ENCODE measurements around the gene NDFIP2.
A peak's percentile ranks its signal among the peaks of the same experiment; 100 is the strongest.

Gene NDFIP2, protein sequence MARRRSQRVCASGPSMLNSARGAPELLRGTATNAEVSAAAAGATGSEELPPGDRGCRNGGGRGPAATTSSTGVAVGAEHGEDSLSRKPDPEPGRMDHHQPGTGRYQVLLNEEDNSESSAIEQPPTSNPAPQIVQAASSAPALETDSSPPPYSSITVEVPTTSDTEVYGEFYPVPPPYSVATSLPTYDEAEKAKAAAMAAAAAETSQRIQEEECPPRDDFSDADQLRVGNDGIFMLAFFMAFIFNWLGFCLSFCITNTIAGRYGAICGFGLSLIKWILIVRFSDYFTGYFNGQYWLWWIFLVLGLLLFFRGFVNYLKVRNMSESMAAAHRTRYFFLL

DNA sequence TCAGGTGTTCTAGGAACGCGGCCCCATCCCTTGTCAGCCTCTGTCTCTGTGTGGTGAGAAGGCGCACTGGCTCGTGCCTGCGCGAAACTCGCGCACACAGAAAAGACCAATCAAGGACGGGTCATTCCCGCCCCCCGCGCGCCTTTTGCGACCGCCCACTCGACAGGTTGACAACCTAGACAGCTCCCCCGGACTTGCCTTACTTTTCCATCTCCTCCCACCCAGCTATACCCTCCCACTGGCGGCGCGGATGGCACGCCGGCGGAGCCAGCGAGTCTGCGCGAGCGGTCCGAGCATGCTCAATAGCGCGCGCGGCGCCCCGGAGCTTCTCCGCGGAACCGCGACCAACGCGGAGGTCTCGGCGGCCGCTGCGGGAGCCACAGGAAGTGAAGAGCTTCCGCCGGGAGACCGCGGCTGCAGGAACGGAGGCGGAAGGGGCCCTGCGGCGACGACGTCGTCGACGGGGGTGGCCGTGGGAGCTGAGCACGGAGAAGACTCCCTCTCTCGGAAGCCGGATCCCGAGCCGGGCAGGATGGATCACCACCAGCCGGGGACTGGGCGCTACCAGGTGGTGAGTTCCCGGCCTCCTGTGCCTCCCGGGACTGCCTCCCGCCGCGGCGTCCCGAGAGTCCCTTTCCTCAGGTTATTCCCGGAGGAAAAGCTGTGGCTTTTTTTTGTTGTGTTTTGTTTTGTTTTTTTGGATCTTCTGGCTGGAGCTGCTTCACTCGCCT is at the start of gene NDFIP2:
Gene NDFIP2, plus strand, starts transcription at position 202 of the 731 bp plus-strand sequence. Its CDS starts 49 bp downstream, at position 251.
- Mint-ChIP-seq H3K27me3 (peaks cover 37% of the 10 kb centered on the region), H3K4me3 (peak within 1 kb of the TSS; percentile 87), H3K36me3 (peaks cover 3% of the 10 kb centered on the region), H3K4me1 (peaks cover 46% of the 10 kb centered on the region), H3K27ac (peak within 1 kb of the TSS; percentile 72), H3K9me3 (no peaks in the 10 kb centered on the region)
- DNase-seq = peak; percentile 84
- CTCF ChIA-PET = interaction anchor here (0.9 to 5.1 kb wide), 6 partner anchors 18 to 63 kb away, joined by 3 to 37 read pairs (median 4); no protein-coding TSS in a partner anchor

DNA sequence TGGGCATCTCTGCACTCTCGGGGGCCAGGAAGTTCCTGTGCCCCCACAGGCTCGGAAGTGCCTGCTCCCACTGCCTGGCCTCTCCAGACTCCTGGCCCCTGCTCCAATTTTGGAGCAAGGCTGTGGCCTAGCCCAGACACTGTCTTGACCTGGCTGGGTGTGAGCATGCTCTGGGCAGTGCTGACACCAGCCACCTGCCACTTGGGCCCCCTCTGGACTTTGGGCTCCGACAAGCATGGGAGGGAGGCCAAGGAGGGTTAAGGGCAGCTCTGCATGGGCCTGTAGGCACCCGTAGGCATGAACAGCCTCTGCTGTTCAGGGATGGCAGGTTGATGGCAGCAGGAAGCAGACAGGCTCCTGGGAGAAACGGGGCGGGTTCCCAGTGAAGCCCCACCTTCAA is 48.9 kb upstream of the NDFIP2 start:
- H3K27me3 Mint-ChIP-seq = no peaks in the 10 kb centered on the region
- H3K9me3 Mint-ChIP-seq = no peaks in the 10 kb centered on the region
- CTCF ChIA-PET = interaction anchor here (1.4 to 2.1 kb wide), 4 partner anchors 8 to 247 kb away, joined by 4 to 11 read pairs (median 6); no protein-coding TSS in a partner anchor
- DNase-seq = no peak
- H3K4me3 Mint-ChIP-seq = no peak overlapping the region
- H3K4me1 Mint-ChIP-seq = no peaks in the 10 kb centered on the region
- H3K36me3 Mint-ChIP-seq = no peaks in the 10 kb centered on the region
- no peak overlapping the region for H3K27ac Mint-ChIP-seq

DNA sequence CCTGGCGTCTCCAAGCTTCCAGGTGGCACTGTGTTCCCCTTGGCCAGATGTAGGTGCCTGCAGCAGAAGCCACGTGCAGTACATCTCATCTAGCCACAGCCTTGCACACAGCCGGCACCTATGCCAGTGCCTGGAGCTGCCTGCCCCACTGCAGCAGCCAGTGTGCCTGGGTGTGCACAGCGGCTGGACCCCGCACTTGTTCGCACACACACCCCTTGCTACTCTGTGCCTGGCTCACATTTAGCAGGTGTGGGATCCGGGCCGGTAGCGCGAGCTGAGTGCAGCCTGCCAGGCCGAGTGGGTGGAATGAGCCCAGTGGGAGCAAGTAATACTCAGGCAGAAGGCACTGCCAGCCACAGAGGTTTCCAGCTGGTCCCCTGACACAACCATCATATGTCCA is 48.0 kb upstream of the NDFIP2 start:
- no peaks in the 10 kb centered on the region for H3K4me1 Mint-ChIP-seq
- no peaks in the 10 kb centered on the region for H3K9me3 Mint-ChIP-seq
- no peaks in the 10 kb centered on the region for H3K36me3 Mint-ChIP-seq
- CTCF ChIA-PET = interaction anchor here (1.4 to 2.1 kb wide), 4 partner anchors 9 to 246 kb away, joined by 4 to 11 read pairs (median 6); no protein-coding TSS in a partner anchor
- no peak overlapping the region for H3K4me3 Mint-ChIP-seq
- DNase-seq = no peak
- H3K27ac Mint-ChIP-seq = no peak overlapping the region
- H3K27me3 Mint-ChIP-seq = no peaks in the 10 kb centered on the region

DNA sequence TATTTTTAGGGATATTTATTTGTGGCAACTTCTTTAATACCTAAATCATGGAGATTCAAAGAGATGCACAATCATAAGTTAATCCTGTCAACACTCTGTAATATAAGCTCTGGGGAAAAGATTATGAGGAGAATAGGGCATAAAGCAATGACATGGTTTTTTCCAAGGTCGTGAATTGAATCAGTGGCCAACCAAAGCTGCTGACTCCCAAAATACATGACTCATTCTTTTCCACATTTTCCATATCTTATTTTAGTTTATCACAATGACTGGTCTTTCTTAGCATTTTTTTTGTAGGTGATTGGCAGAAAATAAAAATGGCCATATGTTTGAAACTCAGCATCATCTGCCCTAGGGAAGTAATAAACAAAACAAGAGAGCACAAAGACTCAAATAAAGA is 46.4 kb upstream of the NDFIP2 start:
- Mint-ChIP-seq H3K36me3 (no peaks in the 10 kb centered on the region), H3K27me3 (no peaks in the 10 kb centered on the region), H3K4me1 (no peaks in the 10 kb centered on the region), H3K27ac (no peak overlapping the region), H3K4me3 (no peak overlapping the region), H3K9me3 (no peaks in the 10 kb centered on the region)
- CTCF ChIA-PET = no interaction called here
- no peak for DNase-seq

DNA sequence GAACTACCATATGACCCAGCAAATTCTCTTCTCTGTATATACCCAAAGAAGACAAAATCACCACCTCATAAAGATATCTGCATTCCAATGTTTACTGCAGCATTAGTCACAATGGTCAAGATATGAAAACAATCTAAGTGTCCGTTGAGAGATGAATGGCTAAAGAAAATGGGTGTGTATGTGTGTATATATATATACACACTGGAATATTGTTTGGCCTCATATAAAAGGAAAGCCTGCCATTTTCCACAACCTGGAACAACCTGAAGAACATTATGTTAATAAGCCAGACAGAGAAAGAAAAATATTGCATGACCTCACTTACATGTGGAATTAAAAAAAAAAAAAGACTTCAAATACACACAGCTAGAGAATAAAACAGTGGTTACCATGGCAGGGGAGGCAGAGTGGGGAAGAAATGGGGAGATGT is 45.4 kb upstream of the NDFIP2 start:
- H3K27me3 Mint-ChIP-seq = no peaks in the 10 kb centered on the region

DNA sequence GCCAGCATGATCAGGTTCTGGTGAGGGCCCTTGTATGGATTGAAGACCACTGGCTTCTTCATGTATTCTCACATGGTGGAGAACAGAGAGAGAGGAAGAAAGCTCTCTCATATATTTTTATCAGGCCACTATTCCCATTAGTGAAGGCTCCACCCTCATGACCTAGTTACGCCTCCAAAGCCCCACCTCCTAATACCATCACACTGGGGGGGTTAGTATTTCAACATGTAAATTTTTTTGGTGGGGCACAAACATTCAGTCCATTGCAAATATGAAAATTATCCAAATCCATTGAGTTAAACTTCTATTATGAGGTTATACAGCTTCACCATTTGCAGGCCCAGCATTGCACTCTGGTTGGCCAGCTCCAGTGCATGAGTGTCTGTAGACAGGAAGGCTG is 41.7 kb upstream of the NDFIP2 start:
- H3K27ac Mint-ChIP-seq = no peak overlapping the region
- no peak overlapping the region for H3K4me3 Mint-ChIP-seq
- CTCF ChIA-PET = interaction anchor here (1.7 kb wide), 1 partner anchor 15 kb away, joined by 7 read pairs; no protein-coding TSS in a partner anchor
- no peaks in the 10 kb centered on the region for H3K9me3 Mint-ChIP-seq
- H3K4me1 Mint-ChIP-seq = no peaks in the 10 kb centered on the region
- H3K36me3 Mint-ChIP-seq = no peaks in the 10 kb centered on the region
- no peaks in the 10 kb centered on the region for H3K27me3 Mint-ChIP-seq
- DNase-seq = no peak

More for the DNA sequence above, 45.4 kb upstream of the NDFIP2 start:
- H3K4me3 Mint-ChIP-seq = no peak overlapping the region
- no peaks in the 10 kb centered on the region for H3K9me3 Mint-ChIP-seq
- H3K36me3 Mint-ChIP-seq = no peaks in the 10 kb centered on the region
- no peaks in the 10 kb centered on the region for H3K4me1 Mint-ChIP-seq
- CTCF ChIA-PET = interaction anchor here (1.3 kb wide), 1 partner anchor 106 kb away, joined by 5 read pairs; no protein-coding TSS in a partner anchor
- DNase-seq = no peak
- H3K27ac Mint-ChIP-seq = no peak overlapping the region

DNA sequence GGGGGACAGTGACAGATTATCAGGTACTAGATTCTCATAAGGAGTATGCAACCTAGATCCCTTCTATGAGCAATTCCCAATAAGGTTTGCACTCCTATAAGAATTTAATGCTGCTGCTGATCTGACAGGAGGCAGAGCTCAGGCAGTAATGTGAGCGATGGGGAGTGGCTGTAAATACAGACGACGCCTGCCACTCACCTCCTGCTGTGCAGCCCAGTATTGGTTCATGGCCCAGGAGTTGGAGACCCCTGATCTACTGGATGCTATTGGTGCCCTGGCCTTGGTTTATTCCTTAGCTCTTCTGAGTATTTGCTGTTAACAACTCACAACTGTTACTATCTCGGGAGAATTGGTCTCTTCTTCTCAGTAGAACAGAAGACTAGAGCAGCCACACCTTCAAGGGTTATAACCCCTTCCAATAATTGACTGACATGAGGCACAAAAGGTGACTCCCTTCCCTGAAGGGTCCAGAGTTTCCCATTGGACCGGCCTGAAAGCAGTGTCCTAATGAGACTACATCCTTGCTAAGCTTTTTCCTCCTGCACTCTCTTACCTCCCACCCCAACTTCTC is 39.9 kb upstream of the NDFIP2 start:
- Mint-ChIP-seq H3K9me3 (no peaks in the 10 kb centered on the region), H3K4me3 (no peak overlapping the region)

DNA sequence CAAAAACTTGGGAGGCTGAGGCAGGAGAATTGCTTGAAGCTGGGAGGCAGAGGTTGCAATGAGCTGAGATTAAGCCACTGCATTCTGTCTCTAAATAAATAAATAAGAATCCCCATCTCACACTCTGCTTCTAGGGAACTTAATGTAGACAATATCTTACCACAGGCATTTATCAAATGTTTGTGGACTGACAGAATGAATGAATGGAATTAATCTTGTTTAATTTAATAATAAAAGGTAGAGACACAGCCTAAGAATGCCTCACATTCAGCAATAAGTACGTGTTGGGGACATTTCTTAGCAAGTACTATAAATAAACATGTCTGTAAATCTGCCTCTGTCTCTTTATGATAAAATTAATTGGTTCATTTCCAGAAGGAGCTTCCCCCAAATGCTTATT is 38.7 kb upstream of the NDFIP2 start:
- Mint-ChIP-seq H3K4me3 (no peak overlapping the region), H3K27me3 (peaks cover 7% of the 10 kb centered on the region), H3K27ac (no peak overlapping the region), H3K4me1 (peaks cover 14% of the 10 kb centered on the region), H3K36me3 (no peaks in the 10 kb centered on the region), H3K9me3 (no peaks in the 10 kb centered on the region)
- DNase-seq = no peak
- CTCF ChIA-PET = interaction anchor here (1.4 to 2.6 kb wide), 2 partner anchors 10 to 18 kb away, joined by 3 to 6 read pairs; no protein-coding TSS in a partner anchor

More for the DNA sequence above, 39.9 kb upstream of the NDFIP2 start:
- peaks cover 3% of the 10 kb centered on the region for H3K27me3 Mint-ChIP-seq
- no peaks in the 10 kb centered on the region for H3K36me3 Mint-ChIP-seq
- peaks cover 5% of the 10 kb centered on the region for H3K4me1 Mint-ChIP-seq
- H3K27ac Mint-ChIP-seq = no peak overlapping the region
- CTCF ChIA-PET = interaction anchor here (0.5 to 2.6 kb wide), 2 partner anchors 8 to 42 kb away, joined by 3 to 6 read pairs; no protein-coding TSS in a partner anchor
- no peak for DNase-seq

DNA sequence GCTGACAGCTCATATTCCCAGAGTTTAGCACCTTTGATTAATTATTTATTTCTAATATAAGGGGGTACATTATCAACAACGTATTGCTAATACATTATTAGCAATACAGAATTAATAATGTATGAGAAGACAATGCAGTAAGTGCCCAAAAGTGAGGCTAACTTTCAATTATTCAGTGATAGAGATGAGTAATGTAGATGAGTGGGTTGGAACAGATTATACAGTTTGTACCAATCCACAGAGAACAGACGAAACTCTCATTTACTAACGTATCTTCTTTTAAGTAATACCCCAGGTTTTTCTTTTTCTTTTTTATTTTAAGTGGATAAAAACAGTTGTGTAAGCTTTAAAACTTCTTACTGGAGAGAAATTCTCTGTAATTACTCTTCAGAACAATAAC is 38.2 kb upstream of the NDFIP2 start:
- Mint-ChIP-seq H3K9me3 (no peaks in the 10 kb centered on the region), H3K4me1 (peaks cover 18% of the 10 kb centered on the region), H3K4me3 (no peak overlapping the region), H3K27ac (no peak overlapping the region), H3K36me3 (no peaks in the 10 kb centered on the region), H3K27me3 (peaks cover 7% of the 10 kb centered on the region)
- CTCF ChIA-PET = interaction anchor here (1.4 to 2.6 kb wide), 2 partner anchors 10 to 19 kb away, joined by 3 to 6 read pairs; no protein-coding TSS in a partner anchor
- no peak for DNase-seq

DNA sequence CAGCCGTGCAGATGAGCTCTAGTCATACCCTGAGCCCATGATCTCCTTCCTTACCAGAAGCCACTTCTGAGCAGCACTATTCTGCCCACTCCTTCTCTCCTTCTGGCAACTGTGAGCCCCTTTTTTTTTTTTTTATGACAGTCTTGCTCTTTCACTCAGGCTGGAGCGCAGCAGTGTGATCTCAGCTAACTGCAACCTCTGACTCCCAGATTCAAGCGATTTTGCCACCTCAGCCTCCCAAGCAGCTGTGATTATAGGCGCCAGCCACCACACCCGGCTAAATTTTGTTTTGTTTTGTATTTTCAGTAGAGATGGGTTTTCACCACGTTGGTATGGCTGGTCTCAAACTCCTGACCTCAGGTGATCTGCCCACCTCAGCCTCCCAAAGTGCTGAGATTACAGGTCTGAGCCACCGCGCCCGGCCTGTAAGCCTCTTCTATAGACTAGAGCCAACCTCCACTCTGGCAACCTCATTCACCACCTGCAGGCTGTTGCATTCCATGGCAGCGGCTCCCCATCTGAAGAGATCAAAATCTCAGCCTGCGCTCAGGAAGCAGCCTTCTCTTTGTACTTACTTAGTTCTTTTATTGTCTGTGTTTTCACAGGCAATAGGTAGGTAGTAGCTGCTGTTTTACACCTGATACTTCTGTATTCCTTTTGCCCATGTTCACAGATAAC is 34.8 kb upstream of the NDFIP2 start:
- Mint-ChIP-seq H3K9me3 (peaks cover 2% of the 10 kb centered on the region), H3K27me3 (peaks cover 7% of the 10 kb centered on the region), H3K4me1 (peaks cover 45% of the 10 kb centered on the region), H3K36me3 (no peaks in the 10 kb centered on the region), H3K27ac (no peak overlapping the region), H3K4me3 (no peak overlapping the region)
- peak; percentile 30 for DNase-seq
- CTCF ChIA-PET = interaction anchor here (0.8 to 1.5 kb wide), 4 partner anchors 9 to 95 kb away, joined by 3 to 4 read pairs (median 3); no protein-coding TSS in a partner anchor

DNA sequence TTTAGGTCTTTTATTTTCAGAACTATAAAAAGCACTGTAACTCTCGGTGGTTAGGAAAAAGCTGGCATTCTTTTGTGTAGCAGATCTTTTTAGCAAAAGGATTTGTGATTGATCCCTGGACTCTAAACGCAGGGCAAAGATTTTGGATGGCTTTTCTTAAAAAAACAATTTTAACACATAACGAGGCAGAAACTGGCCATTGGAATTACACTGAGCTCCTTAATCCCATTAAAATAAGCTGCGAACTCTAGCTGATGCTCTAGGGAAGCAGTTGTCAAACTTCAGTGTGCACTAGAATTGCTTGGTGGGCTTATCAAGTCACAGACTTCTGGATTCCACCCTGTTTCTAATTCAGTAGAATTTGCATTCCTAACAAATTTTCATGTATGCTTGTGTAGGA is 33.8 kb upstream of the NDFIP2 start:
- CTCF ChIA-PET = interaction anchor here (1.1 to 1.5 kb wide), 2 partner anchors 10 to 55 kb away, joined by 3 read pairs; no protein-coding TSS in a partner anchor
- no peak overlapping the region for H3K27ac Mint-ChIP-seq

DNA sequence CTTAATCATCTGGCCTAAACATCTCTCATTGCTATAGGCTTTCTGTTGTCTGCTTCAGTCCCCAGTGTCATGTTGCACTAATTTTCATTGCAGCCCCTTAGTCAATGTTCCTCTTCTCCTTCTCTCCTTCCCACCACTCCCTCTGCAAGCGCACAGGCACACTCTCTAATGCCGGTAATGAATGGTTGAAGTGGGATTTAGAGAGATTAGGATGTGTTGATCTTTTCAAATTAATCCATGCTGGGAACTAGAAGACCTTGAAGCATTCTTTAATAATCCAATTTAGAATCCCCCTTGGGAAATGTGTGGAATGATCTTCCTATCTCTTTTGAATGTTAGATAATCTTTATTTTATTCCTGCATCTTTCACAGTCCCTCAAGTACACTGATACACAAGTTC is 33.2 kb upstream of the NDFIP2 start:
- Mint-ChIP-seq H3K9me3 (peaks cover 2% of the 10 kb centered on the region), H3K4me1 (peaks cover 61% of the 10 kb centered on the region), H3K27ac (no peak overlapping the region), H3K36me3 (no peaks in the 10 kb centered on the region), H3K27me3 (peaks cover 7% of the 10 kb centered on the region), H3K4me3 (no peak overlapping the region)
- no peak for DNase-seq
- CTCF ChIA-PET = interaction anchor here (1.5 kb wide), 1 partner anchor 54 kb away, joined by 3 read pairs; no protein-coding TSS in a partner anchor

More for the DNA sequence above, 33.8 kb upstream of the NDFIP2 start:
- Mint-ChIP-seq H3K4me1 (peaks cover 55% of the 10 kb centered on the region), H3K9me3 (peaks cover 2% of the 10 kb centered on the region), H3K36me3 (no peaks in the 10 kb centered on the region), H3K27me3 (peaks cover 7% of the 10 kb centered on the region), H3K4me3 (no peak overlapping the region)
- DNase-seq = no peak

DNA sequence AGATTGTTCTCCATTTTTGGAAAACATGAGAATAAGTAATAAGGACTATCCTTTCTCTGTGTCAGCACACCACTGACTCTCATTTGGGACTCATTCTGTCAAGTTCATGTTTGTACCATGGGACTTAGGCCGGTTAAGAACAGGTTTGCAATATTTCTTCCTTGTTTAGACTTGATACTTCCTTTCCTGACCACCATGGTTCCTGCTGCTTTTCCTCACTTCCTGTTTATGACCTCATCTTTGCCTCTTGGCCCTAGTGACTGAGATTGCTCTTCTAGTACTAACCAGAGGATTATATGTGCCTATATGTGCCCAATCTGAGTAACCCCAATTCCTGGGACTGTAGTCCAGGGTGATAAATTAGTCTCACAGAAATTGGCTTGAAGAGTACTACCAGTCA is 32.5 kb upstream of the NDFIP2 start:
- CTCF ChIA-PET = no interaction called here
- Mint-ChIP-seq H3K4me3 (no peak overlapping the region), H3K9me3 (peaks cover 2% of the 10 kb centered on the region), H3K27ac (no peak overlapping the region), H3K4me1 (peaks cover 68% of the 10 kb centered on the region), H3K36me3 (no peaks in the 10 kb centered on the region), H3K27me3 (peaks cover 7% of the 10 kb centered on the region)
- no peak for DNase-seq

Data from activated naive CD4-positive, alpha-beta T cell treated with anti-CD3 and anti-CD28 coated beads, Interleukin-2, amount 10 ng/mL, durations not matched to agents 7 days and 5 days (primary cell).